Activated B cell treated with CpG ODN at 0.5 μM for 24 hours (primary cell): ENCODE data around the gene PRKG1. TPM values are rescaled to one million over a fixed set of nuclear protein-coding genes. Genes with fewer than 3 reads are reported as not detected.

Source experiments
- ATAC-seq: fragments of 200-7000 bp; cut with Tn5 transposase; one replicate; pipeline ENCODE4 v1.10.0; 2021; ENCODE audit warnings: low read depth, mild to moderate bottlenecking, moderate library complexity
- CTCF ChIA-PET: fragments of 350-600 bp; sonication (Branson Sonifier 250); formaldehyde crosslinking; loops from one replicate; lab custom pipeline; 2021; ENCODE audit warnings: antibody characterized with exemption; lab: Charles Lee
- POLR2A ChIA-PET: fragments of 350-600 bp; sonication (Branson Sonifier 250); formaldehyde crosslinking; loops from one replicate; lab custom pipeline; 2021; ENCODE audit warnings: antibody characterized with exemption; lab: Charles Lee
- DNase-seq: peaks from one replicate; pipeline ENCODE4 v3.0.0; 2022
- H3K27ac Mint-ChIP-seq: one replicate; pipeline ENCODE4 v1.8.0; 2020; ENCODE audit warnings: mixed read lengths
- H3K27me3 Mint-ChIP-seq: one replicate; pipeline ENCODE4 v1.8.0; 2021; ENCODE audit warnings: mixed read lengths
- H3K36me3 Mint-ChIP-seq: one replicate; pipeline ENCODE4 v1.8.0; 2021; ENCODE audit warnings: low read depth, mixed read lengths
- H3K4me1 Mint-ChIP-seq: one replicate; pipeline ENCODE4 v1.8.0; 2021; ENCODE audit warnings: mixed read lengths
- H3K4me3 Mint-ChIP-seq: one replicate; pipeline ENCODE4 v1.8.0; 2020; ENCODE audit warnings: mild to moderate bottlenecking, mixed read lengths
- H3K9me3 Mint-ChIP-seq: one replicate; pipeline ENCODE4 v1.8.0; 2020; ENCODE audit warnings: mixed read lengths
- CTCF ChIP-seq: fragments of 200-600 bp; IDR thresholded peaks from one replicate; pipeline ENCODE4 v1.8.0; 2022; ENCODE audit warnings: antibody characterized with exemption, mild to moderate bottlenecking
- intact Hi-C: fragments of 100-400 bp; cut with micrococcal nuclease; formaldehyde crosslinking; loops from one replicate; pipeline ENCODE4 v1.15.1; 2024
- total RNA-seq: library from RNA; stranded (reverse); gene quantifications from 2 replicates; pipeline ENCODE4 v1.2.3, GENCODE V29; 2022

Gene PRKG1
- total RNA-seq, 1 donor from 2014 or later: not detected

- Mint-ChIP-seq H3K9me3 (no peaks in the 10 kb centered on the region), H3K27ac (no peak overlapping the region), H3K27me3 (no peaks in the 10 kb centered on the region), H3K4me1 (no peaks in the 10 kb centered on the region), H3K36me3 (no peaks in the 10 kb centered on the region), H3K4me3 (no peak overlapping the region)
- ATAC-seq: no peak
- DNase-seq: no peak
- ChIA-PET POLR2A (no interaction called here), CTCF (no interaction called here)
- no peak for TF ChIP-seq CTCF
- intact Hi-C loops: no loop called here
Measured at GRCh38 chr10:52027055-52027705, 952.9 kb downstream of the PRKG1 start.

- intact Hi-C loops: no loop called here
- Mint-ChIP-seq H3K27ac (no peak overlapping the region), H3K9me3 (no peaks in the 10 kb centered on the region), H3K4me3 (no peak overlapping the region), H3K27me3 (no peaks in the 10 kb centered on the region), H3K36me3 (no peaks in the 10 kb centered on the region), H3K4me1 (no peaks in the 10 kb centered on the region)
- no peak for TF ChIP-seq CTCF
- ATAC-seq (no peak), DNase-seq (no peak)
- POLR2A ChIA-PET: no interaction called here
- CTCF ChIA-PET: no interaction called here
Measured at GRCh38 chr10:52028523-52028858, 954.2 kb downstream of the PRKG1 start.

- H3K36me3 Mint-ChIP-seq: no peaks in the 10 kb centered on the region
- ChIA-PET POLR2A (no interaction called here), CTCF (no interaction called here)
- intact Hi-C loops: no loop called here
- no peaks in the 10 kb centered on the region for H3K9me3 Mint-ChIP-seq
- no peaks in the 10 kb centered on the region for H3K27me3 Mint-ChIP-seq
- H3K4me3 Mint-ChIP-seq: no peak overlapping the region
- ATAC-seq (no peak), DNase-seq (no peak)
- H3K27ac Mint-ChIP-seq: no peak overlapping the region
- TF ChIP-seq CTCF: no peak
- H3K4me1 Mint-ChIP-seq: no peaks in the 10 kb centered on the region
Measured at GRCh38 chr10:52029628-52030027, 955.3 kb downstream of the PRKG1 start.

- ChIA-PET CTCF (no interaction called here), POLR2A (no interaction called here)
- intact Hi-C loops: no loop called here
- TF ChIP-seq CTCF: no peak
- DNase-seq (no peak), ATAC-seq (no peak)
- Mint-ChIP-seq H3K27ac (no peak overlapping the region), H3K36me3 (no peaks in the 10 kb centered on the region), H3K4me1 (no peaks in the 10 kb centered on the region), H3K27me3 (no peaks in the 10 kb centered on the region), H3K4me3 (no peak overlapping the region), H3K9me3 (no peaks in the 10 kb centered on the region)
Measured at GRCh38 chr10:52030051-52030790, 955.9 kb downstream of the PRKG1 start.

GRCh38 chr10:52030975-52031374 is 956.7 kb downstream of the PRKG1 start:
- POLR2A ChIA-PET: no interaction called here
- no peaks in the 10 kb centered on the region for H3K9me3 Mint-ChIP-seq

More at GRCh38 chr10:52030975-52031374, 956.7 kb downstream of the PRKG1 start:
- ATAC-seq (no peak), DNase-seq (no peak)
- Mint-ChIP-seq H3K36me3 (no peaks in the 10 kb centered on the region), H3K4me1 (no peaks in the 10 kb centered on the region), H3K27ac (no peak overlapping the region), H3K27me3 (no peaks in the 10 kb centered on the region), H3K4me3 (no peak overlapping the region)
- intact Hi-C loops: no loop called here
- CTCF ChIA-PET: no interaction called here
- TF ChIP-seq CTCF: no peak
